Measurements from ENCODE around the gene FOXK2. TPM values are rescaled to one million over a fixed set of nuclear protein-coding genes. Genes with fewer than 3 reads are reported as not detected.
A peak's percentile ranks its signal among the peaks of the same experiment; 100 is the strongest.
"Not testable (repeated sequence)": the region's sequence is repeated elsewhere in the genome, so short reads cannot be mapped to it uniquely, and the experiment has no call there.

FOXK2 gene
- total RNA-seq, 1 experiment from 2014 or later = 31.5 TPM

- DNase-seq (ENCODE audit: low read depth) = no peak
These were observed 23.5 kb upstream of the FOXK2 start for GRCh38 chr17:82495844-82496528.

GRCh38 chr17:82496529-82497434 is 22.8 kb upstream of the FOXK2 start:
- peak; percentile 87 for DNase-seq (ENCODE audit: low read depth)

GRCh38 chr17:82497483-82498405 is 21.8 kb upstream of the FOXK2 start:
- no peak for DNase-seq (ENCODE audit: low read depth)

GRCh38 chr17:82502207-82502606 is 17.3 kb upstream of the FOXK2 start:
- no peak for DNase-seq (ENCODE audit: low read depth)

- no peak for DNase-seq (ENCODE audit: low read depth)
These were observed 16.3 kb upstream of the FOXK2 start for GRCh38 chr17:82503094-82503727.

GRCh38 chr17:82503728-82504308 is 15.7 kb upstream of the FOXK2 start:
- no peak for DNase-seq (ENCODE audit: low read depth)

- DNase-seq (ENCODE audit: low read depth) = no peak
These were observed 14.2 kb upstream of the FOXK2 start for GRCh38 chr17:82505296-82505695.

- DNase-seq (ENCODE audit: low read depth) = peak; percentile 51
These were observed 13.1 kb upstream of the FOXK2 start for GRCh38 chr17:82506402-82506801.

GRCh38 chr17:82507631-82508175 is 11.8 kb upstream of the FOXK2 start:
- DNase-seq (ENCODE audit: low read depth) = no peak

GRCh38 chr17:82511642-82512041 is 7.9 kb upstream of the FOXK2 start:
- not testable (repeated sequence) for DNase-seq (ENCODE audit: low read depth)

GRCh38 chr17:82513864-82514263 is 5.7 kb upstream of the FOXK2 start:
- not testable (repeated sequence) for DNase-seq (ENCODE audit: low read depth)

- DNase-seq (ENCODE audit: low read depth) = no peak
These were observed 2.2 kb upstream of the FOXK2 start for GRCh38 chr17:82517230-82517865.

GRCh38 chr17:82519971-82520903 is 705 bp downstream of the FOXK2 start:
- no peak for DNase-seq (ENCODE audit: low read depth)

GRCh38 chr17:82524540-82524939 is 5.0 kb downstream of the FOXK2 start:
- no peak for DNase-seq (ENCODE audit: low read depth)

- DNase-seq (ENCODE audit: low read depth) = no peak
These were observed 6.2 kb downstream of the FOXK2 start for GRCh38 chr17:82525712-82526111.

GRCh38 chr17:82527898-82528297 is 8.4 kb downstream of the FOXK2 start:
- no peak for DNase-seq (ENCODE audit: low read depth)

- DNase-seq (ENCODE audit: low read depth) = peak; percentile 92
These were observed 9.1 kb downstream of the FOXK2 start for GRCh38 chr17:82528484-82529265.

GRCh38 chr17:82529914-82530300 is 10.4 kb downstream of the FOXK2 start:
- no peak for DNase-seq (ENCODE audit: low read depth)
